Measurements from ENCODE around the gene CSE1L. TPM values are rescaled to one million over a fixed set of nuclear protein-coding genes. Genes with fewer than 3 reads are reported as not detected.

Gene CSE1L
- total RNA-seq, 1 donor from 2014 or later, result 39.0 TPM

DNA sequence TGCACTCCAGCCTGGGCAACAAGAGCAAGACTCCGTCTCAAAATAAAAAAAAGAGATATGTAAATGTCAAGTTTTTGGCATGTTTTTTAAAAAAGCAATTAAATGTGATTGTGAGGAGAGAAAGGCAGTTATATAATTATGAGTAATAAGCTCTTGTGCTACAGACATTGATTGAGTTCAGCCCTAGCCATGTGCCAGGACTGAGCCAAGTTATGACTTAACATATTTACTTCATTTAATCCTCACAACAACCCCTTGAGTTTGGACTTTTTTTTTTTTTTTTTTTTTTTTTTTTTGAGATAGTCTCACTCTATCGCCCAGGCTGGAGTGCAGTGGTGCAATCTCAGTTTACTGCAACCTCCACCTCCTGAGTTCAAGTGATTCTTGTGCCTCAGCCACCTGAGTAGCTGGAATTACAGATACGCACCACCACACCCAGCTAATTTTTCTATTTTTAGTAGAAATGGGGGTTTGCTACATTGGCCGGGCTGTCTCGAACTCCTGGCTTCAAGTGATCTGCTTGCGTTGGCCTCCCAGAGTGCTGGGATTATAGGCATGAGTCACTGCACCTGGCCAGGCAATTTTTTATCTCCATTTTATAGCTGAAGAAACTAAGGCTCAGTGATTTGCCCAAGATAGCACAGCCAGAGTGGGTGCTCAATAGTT lies 15.0 kb upstream of the CSE1L start:
- no peaks in the 10 kb centered on the region for H3K9me3 ChIP-seq
- no peak overlapping the region for H3K27ac ChIP-seq
- DNase-seq (ENCODE audit: extremely low spot score in 2 of 2), result no peak
- no peaks in the 10 kb centered on the region for H3K4me1 ChIP-seq
- no peak for TF ChIP-seq CTCF (IDR thresholded peaks at IDR 0.05)
- TF ChIP-seq POLR2A (IDR thresholded peaks at IDR 0.05), result no peak
- no peak for TF ChIP-seq POLR2AphosphoS5 (IDR thresholded peaks at IDR 0.05; ENCODE audit: insufficient read depth in 1 of 2, low read depth in 1 of 2)
- intact Hi-C loops (cut with DNase I), result no loop called here
- H3K27me3 ChIP-seq, result no peaks in the 10 kb centered on the region
- no peak overlapping the region for H3K4me3 ChIP-seq
- peaks cover 0 to 67% of the 10 kb centered on the region in 2 donors for H3K36me3 ChIP-seq

DNA sequence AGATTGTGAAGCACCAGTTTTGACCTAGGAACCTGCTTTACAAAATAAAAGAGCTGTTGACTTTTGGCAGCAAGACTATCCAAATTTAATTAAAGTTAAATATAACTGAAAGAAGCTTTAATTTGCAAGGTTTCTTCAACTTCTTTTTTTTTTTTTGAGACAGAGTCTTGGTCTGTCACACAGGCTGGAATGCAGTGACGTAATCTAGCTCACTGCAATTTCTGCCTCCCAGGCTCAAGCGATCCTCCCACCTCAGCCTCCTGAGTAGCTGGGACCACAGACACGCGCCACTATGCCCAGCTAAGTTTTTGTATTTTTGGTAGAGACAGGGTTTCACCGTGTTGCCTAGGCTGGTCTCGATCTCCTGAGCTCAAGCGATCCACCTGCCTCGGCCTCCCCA lies 13.7 kb upstream of the CSE1L start:
- Histone ChIP-seq H3K27me3 (no peaks in the 10 kb centered on the region), H3K27ac (no peak overlapping the region), H3K4me3 (no peak overlapping the region), H3K9me3 (no peaks in the 10 kb centered on the region), H3K4me1 (no peaks in the 10 kb centered on the region), H3K36me3 (peaks cover 0 to 58% of the 10 kb centered on the region in 2 donors)
- no peak for TF ChIP-seq POLR2A (IDR thresholded peaks at IDR 0.05)
- no peak for TF ChIP-seq POLR2AphosphoS5 (IDR thresholded peaks at IDR 0.05; ENCODE audit: insufficient read depth in 1 of 2, low read depth in 1 of 2)
- no peak for TF ChIP-seq CTCF (IDR thresholded peaks at IDR 0.05)
- intact Hi-C loops (cut with DNase I), result no loop called here
- no peak for DNase-seq (ENCODE audit: extremely low spot score in 2 of 2)

DNA sequence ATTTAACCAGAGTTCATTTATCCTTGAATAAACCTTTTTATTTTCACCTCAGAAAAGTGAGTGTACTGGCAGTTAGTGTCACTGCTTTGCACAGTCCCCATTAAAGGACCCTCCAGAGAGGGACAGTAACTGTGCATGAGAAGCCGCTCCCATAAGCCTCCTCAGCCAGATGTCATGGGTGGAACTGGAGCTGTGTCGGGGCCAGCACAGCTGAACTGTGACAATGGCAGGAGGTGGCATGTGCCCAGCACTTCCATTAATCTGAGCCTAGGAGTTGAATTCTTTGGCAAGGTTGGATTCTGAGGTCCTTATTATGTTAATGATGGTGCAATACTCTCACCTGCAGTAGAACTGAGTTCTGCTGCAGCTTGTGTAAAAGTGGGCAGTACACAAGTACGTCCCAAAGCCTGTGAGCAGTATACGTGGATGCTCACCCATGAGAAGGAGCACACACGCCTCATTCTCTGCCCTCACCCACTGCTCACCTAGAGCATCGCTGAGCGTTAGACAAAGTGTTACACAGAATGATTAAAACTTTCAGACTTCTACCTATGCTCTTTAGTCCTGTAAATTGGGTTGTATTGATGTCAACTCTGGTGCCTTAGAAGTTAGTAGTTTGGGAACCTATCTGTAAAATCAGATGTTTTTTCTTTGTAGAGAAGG lies 11.9 kb upstream of the CSE1L start:
- Histone ChIP-seq H3K4me1 (no peaks in the 10 kb centered on the region), H3K27ac (no peak overlapping the region), H3K9me3 (no peaks in the 10 kb centered on the region), H3K4me3 (no peak overlapping the region), H3K27me3 (no peaks in the 10 kb centered on the region), H3K36me3 (peaks cover 0 to 41% of the 10 kb centered on the region in 2 donors)
- no peak for TF ChIP-seq CTCF (IDR thresholded peaks at IDR 0.05)
- no peak for TF ChIP-seq POLR2AphosphoS5 (IDR thresholded peaks at IDR 0.05; ENCODE audit: insufficient read depth in 1 of 2, low read depth in 1 of 2)
- no peak for TF ChIP-seq POLR2A (IDR thresholded peaks at IDR 0.05)
- intact Hi-C loops (cut with DNase I), result no loop called here
- no peak for DNase-seq (ENCODE audit: extremely low spot score in 2 of 2)

DNA sequence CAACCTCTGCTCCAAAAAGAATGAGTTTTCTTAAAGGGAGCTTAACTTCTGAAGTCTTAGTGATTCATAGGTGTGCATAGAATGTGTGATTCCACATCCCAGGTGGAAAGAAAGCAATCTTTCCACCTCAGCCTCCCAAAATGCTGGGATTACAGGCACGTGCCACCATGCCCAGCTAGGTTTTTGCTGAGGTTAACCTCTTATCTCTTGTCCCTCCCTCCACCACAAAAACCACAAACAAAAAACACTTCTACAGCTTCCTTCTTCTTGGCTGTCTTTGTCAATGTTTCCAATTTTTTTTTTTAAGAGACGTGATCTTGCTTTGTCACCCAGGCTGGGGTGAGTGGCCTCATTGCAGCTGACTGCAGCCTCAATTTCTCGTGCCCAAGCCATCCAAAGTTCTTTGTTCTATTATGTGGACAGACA lies 8.1 kb upstream of the CSE1L start:
- TF ChIP-seq CTCF (IDR thresholded peaks at IDR 0.05), result no peak
- TF ChIP-seq POLR2A (IDR thresholded peaks at IDR 0.05), result no peak
- TF ChIP-seq POLR2AphosphoS5 (IDR thresholded peaks at IDR 0.05; ENCODE audit: insufficient read depth in 1 of 2, low read depth in 1 of 2), result no peak

GRCh38 chr20:49039854-49040253 lies 6.3 kb upstream of the CSE1L start:
- H3K4me3 ChIP-seq, result no peak overlapping the region
- H3K27ac ChIP-seq, result no peak overlapping the region
- TF ChIP-seq POLR2A (IDR thresholded peaks at IDR 0.05) (no peak), CTCF (IDR thresholded peaks at IDR 0.05) (no peak), POLR2AphosphoS5 (IDR thresholded peaks at IDR 0.05; ENCODE audit: insufficient read depth in 1 of 2, low read depth in 1 of 2) (no peak)
- H3K27me3 ChIP-seq, result no peaks in the 10 kb centered on the region
- intact Hi-C loops (cut with DNase I), result no loop called here
- H3K9me3 ChIP-seq, result no peaks in the 10 kb centered on the region
- no peaks in the 10 kb centered on the region for H3K4me1 ChIP-seq
- DNase-seq (ENCODE audit: extremely low spot score in 2 of 2), result no peak
- peaks cover 0 to 2% of the 10 kb centered on the region in 2 donors for H3K36me3 ChIP-seq

More for the DNA sequence above, 8.1 kb upstream of the CSE1L start:
- Histone ChIP-seq H3K27me3 (no peaks in the 10 kb centered on the region), H3K36me3 (peaks cover 0 to 21% of the 10 kb centered on the region in 2 donors), H3K4me1 (no peaks in the 10 kb centered on the region), H3K9me3 (no peaks in the 10 kb centered on the region), H3K4me3 (no peak overlapping the region), H3K27ac (no peak overlapping the region)
- DNase-seq (ENCODE audit: extremely low spot score in 2 of 2), result no peak
- intact Hi-C loops (cut with DNase I), result no loop called here
